GM10847 (cell line): ENCODE results near the gene CFAP54.

Source experiments
- POLR2A ChIP-seq: IDR thresholded peaks from 2 replicates; pipeline ENCODE4 v1.6.1; 2011; ENCODE audit not compliant: insufficient read length; ENCODE audit errors: extremely low read depth

CFAP54 gene

DNA sequence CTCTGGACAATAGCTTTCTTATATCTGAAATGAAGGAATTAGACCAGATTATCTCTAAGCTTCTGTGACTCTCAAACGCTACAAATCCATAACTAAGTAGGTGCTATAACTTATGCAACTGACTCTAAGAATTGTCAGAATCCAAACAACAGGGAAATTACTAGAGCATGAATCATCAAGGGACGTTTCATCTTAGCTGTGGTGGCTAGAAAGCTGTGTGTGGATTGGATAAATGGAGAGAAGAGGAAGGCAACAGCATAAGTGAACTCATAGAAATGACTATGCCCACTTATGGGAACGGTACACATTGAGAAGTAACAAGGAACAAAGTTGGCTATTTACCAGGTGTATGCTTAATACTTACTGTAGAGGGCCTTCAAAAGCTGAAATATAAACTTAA is 321.7 kb downstream of the CFAP54 start:
- no peak for TF ChIP-seq POLR2A

DNA sequence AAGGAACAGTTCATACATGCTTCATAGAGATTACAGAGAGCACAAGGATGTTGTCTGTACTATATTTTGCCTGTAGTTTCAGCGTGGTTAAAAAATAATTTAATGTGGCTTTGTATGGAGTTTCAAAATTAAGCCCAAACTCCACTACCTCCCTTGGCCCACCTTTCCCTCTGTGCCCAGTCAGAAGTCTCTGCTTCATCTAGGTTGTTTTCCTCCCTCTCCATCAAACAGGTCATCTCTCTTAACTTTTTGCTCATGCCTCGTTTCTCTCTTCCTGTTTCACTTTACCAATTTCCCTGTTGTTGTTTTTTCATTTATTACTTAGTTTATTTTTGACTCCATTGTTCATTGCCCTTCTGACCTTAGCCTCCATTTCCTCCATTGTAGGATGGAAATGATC is 322.8 kb downstream of the CFAP54 start:
- TF ChIP-seq POLR2A = no peak

- no peak for TF ChIP-seq POLR2A
Measured at GRCh38 chr12:96814200-96814599, 324.8 kb downstream of the CFAP54 start.

DNA sequence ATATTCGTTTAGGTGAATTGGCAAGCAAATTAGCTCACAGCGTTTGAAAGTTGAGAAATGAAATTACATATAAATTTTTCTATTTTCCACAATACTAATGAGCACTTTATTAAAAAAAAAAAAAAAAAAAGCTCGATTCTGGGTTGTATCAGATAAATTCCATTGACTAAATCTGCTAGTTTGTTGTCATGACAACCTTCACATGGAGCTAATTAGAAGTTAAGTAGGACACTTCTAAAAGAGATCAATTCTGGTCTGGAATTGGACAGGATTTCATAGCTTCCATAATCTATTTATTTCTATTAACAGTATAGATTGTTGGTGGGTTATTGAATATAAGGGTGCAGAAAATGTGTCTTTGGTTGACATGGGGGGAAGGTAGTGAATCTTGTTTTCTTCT is 332.2 kb downstream of the CFAP54 start:
- TF ChIP-seq POLR2A = no peak

- TF ChIP-seq POLR2A = no peak
Measured at GRCh38 chr12:96822641-96823040, 333.3 kb downstream of the CFAP54 start.

DNA sequence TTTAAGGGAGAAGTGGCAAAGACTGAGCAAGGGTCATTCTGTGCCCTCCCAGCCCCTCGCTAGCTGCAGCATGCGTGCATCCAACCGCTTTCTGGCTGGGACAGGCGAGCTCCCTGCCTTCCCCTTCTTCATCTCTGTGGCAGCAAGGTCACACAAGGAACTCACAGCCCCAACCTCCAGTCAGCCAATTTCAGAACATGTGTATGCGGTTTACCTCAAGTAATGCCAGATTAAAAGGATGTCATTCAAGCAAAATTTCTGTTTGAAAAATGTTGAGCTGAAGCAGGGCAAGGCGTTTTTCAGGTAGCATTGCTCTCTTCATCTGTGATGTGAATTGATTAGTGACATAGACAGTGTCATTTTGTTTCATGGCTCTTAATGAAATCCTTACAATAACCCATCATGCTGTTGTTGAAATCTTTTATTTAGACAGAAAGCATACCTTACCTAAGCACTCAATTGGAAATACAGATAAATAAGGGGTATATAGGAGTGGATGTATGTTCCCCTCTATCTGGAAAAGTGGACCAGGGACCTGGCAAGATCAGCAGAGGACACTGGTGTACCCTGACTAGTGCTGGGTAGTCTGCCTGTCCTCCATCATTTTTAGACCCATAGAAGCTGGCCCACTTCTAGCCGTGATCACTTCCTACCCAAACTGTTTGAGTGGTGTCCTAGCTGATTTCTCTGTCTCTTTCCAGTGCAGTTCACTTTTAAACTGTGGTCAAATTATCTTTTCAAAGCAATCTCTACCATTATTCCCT is 334.9 kb downstream of the CFAP54 start:
- TF ChIP-seq POLR2A = no peak

- TF ChIP-seq POLR2A = no peak
Measured at GRCh38 chr12:96824838-96825236, 335.5 kb downstream of the CFAP54 start.

GRCh38 chr12:96828169-96828789 is 338.9 kb downstream of the CFAP54 start:
- TF ChIP-seq POLR2A = no peak

- no peak for TF ChIP-seq POLR2A
Measured at GRCh38 chr12:96829354-96829753, 340.0 kb downstream of the CFAP54 start.

DNA sequence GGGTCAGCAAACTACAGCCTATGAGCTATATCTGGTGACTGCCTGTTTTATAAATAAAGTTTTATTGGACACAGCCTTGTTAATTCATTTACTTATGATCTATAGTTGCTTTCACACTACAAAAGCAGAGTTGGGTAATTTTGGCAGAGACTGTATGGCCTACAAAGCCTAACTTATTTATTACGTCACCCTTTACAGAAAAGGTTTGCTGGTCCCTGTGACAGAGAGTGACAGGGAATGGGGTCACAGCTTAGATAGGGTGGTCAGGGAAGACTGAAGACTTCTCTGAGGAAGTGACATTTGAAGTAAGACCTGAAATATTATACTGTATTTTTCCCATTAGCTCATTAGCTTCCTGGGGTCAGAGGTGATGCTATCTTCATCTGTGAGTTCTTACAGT is 342.0 kb downstream of the CFAP54 start:
- no peak for TF ChIP-seq POLR2A

- no peak for TF ChIP-seq POLR2A
Measured at GRCh38 chr12:96846293-96846692, 356.9 kb downstream of the CFAP54 start.

DNA sequence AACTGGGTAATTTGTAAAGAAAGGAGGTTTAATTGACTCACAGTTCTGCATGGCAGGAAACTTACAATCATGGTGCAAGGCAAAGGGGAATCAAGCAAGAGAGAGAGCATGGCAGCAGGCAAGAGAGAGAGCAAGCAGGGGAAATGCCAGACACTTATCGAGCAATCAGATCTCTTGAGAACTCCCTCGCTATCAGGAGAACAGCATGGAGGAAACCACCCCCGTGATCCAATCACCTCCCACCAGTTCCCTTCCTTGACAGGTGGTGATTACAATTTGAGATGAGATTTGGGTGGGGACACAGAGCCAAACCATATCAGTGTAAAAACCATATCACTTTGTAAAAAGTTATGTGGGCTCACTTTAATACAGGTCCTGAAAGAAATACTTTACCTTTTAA is 361.3 kb downstream of the CFAP54 start:
- no peak for TF ChIP-seq POLR2A

DNA sequence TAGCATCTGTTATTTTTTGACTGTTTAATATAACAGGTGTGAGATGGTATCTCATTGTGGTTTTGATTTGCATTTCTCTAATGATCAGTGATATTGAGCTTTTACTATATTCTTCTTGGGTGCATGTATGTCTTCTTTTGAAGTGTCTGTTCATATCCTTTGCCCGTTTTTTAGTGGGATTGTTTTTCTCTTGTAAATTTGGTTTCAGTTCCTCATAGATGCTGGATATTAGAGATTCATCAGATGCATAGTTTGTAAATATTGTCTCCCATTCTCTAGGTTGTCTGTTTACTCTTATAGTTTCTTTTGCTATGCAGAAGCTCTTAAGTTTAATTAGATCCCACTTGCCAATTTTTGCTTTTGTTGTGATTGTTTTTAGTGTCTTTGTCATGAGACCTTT is 368.8 kb downstream of the CFAP54 start:
- no peak for TF ChIP-seq POLR2A

- TF ChIP-seq POLR2A = no peak
Measured at GRCh38 chr12:96861656-96862055, 372.3 kb downstream of the CFAP54 start.

DNA sequence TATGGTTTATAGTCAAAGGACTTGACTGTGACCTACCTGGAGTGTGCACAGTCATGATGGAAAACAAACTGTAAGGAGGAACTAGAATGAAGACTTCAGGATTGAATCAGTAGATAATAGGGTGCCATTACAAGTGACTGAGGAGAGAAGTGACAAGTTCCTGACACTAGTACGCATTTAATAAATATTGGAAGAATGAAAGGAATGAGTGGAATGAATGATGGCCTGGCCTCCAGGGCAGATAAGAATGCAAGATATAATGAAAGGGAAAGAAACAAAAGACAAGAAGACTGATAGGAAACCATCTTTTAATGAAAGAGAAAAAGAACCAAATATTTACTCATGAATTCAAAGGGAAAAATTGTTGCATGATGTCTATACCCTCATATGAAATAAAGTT is 372.9 kb downstream of the CFAP54 start:
- TF ChIP-seq POLR2A = no peak

DNA sequence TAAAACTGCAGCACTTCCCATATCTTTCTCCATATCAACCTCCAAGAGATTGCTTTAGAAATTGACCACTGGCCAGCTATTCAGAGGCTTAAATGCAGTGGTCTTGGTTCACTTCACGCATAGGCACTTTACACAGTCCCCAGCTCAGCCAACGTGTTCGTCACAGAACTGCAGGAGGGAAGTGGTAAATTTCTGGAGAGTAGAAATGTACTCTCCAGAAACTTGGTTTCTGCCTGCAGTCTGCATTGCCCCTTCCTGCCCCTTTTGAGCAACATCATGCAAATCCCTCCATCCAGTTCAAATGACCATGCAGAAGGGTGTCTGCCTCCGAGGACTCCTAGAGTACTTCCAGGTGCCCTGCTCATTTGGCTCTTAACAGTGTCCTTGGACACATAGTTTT is 375.0 kb downstream of the CFAP54 start:
- TF ChIP-seq POLR2A = no peak
